ENCODE data around the gene MRPL18.
"Not testable (repeated sequence)": the region's sequence is repeated elsewhere in the genome, so short reads cannot be mapped to it uniquely, and the experiment has no call there.

MRPL18 gene

DNA sequence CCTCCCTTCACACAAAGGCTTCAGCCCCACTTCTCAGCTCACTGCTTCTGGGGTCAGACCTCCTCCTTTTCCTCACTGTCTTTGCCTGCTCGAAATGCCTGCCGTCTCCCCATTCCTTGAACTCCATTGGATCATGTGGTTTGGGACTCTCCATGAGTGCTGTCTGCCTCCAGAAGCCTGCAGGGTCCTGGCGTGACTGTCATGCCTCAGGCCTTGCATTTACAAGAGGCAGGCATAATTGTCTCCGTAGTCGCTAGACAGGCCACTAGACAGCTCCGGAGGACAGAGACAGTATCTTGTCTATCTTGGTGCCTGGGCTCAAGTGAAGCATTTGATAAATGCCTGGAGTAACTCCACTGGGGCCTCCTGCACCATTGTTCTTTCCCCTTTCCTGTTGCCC, 25.1 kb downstream of the MRPL18 start:
- no peak overlapping the region for H3K4me3 ChIP-seq (ENCODE audit: low read depth, low read length)

DNA sequence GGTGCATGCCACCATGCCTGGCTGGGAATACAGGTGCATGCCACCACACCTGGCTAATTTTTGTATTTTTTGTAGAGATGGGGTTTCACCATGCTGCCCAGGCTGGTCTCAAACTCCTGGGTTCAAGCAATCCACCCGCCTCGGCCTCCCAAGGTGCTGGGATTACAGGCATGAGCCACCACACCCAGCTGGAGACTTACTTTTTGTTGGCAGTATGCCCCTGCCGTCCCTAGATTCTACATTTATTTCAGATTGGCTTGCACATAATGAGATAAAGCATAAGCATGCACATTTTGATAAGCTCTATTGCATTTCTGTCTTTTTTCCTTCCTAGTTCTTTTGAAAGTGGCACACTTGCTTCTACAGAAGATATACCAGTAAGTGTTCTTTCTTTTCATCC, 26.5 kb downstream of the MRPL18 start:
- not testable (repeated sequence) for H3K4me3 ChIP-seq (ENCODE audit: low read depth, low read length)

DNA sequence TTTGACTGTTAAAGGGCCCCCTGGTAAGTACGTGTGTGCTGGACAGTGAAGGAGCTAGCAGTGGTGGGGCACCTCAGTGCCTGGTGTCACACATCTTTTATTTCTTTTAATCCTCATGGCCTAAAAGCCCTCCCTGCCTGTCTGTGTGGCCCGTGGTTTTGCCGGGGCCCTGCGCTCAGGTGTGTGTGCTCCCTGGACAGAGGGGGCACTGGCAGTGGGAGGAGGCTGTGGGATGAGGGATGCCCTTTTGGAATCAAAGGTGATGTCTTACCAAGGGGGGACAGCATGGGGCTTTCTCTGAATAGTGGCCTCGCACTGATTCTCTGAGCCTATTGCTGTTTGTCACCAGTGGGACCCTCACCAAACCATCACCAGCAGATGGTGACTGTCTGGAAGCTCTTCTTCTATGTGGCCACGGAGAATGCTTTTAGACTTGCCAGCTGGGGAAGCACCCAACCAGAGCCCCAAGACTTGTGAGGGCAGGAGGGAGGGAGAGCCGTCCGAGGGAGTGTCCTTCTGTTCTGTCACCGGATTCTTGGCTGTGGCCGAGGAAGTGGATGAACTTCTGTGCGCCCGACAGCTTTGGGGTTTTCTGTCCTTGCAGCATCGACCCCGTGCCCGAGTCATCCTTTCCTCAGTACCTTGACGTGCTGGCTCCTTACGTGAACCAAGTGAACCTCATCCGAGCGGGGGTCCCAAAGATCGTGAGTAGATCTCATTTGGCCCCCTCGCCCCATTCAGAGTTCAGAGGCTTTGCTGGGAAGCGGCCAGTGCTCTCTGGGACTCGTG, 27.9 kb downstream of the MRPL18 start:
- H3K4me3 ChIP-seq (ENCODE audit: low read depth, low read length), result no peak overlapping the region

DNA sequence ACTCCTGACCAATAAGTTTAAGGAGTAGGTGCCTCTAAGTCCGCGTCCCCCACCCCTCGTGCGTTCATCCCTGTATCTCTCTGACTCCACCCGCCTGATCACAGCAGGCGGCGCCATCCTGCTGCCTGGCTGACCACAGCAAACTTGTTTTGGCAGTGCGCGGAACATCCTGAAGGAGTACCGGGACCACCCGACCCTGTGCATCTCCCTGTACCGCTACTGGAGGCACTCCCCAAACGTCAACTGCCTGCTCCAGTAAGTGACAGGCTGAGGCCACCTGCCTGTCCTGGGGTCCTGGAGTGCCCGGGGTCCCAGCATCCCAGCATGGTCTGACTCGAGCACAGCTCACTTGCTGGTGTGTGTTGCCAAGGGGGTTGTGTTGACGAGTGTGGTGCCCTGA, 28.8 kb downstream of the MRPL18 start:
- no peak overlapping the region for H3K4me3 ChIP-seq (ENCODE audit: low read depth, low read length)

DNA sequence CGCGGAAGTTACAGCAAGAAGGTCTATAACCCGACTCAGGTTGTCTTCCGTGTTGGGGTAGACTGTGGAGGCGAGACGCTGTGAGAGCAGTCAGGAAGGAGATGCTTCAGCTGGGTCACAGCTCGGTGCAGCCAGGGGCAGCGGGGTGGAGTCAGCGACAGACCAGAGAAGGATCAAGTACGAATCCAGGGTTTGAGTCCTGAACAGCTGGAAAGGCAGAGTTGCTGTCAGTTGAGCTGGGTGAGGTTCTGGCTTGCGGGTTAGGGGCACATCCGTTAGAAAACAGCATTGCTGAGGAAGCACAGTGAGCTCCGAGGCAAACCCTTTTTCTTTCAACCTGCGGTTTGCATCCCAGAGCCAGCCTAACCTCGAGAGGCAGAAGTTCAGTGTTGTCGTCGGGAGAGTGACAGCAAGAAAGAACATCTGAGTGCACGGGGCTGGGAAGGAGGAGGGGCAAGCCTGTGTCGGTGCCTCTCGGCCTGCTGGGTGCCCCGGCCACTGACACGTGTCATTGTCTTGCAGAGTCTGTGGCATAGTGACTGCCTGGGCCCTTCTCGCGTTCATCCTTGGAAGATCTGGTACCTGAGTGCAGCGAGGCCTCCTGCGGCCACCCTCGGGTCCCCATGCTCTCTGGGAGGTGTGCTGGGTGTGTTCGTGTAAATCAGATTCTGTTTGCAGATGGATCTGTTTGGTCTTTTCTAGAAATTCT, 29.8 kb downstream of the MRPL18 start:
- H3K4me3 ChIP-seq (ENCODE audit: low read depth, low read length), result no peak overlapping the region

DNA sequence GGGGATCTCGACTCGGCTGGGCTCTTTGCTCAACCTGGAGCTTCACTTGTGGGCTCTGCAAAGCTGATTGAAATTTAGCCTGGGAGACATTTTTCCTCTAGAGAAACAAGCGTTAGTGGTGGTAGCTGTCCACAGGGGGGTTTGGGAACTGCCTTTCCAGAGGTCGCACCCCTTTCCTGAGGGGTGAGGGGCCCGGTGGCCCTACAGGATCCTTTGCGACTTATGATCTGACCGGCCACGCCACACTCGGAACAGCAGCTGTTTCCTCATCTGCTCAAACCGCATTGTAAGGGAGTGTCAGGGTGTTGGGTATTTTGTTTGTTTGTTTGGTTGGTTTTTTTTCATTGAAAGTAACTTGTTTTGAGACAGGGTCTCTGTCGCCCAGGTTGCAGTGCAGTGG, 30.9 kb downstream of the MRPL18 start:
- H3K4me3 ChIP-seq (ENCODE audit: low read depth, low read length), result no peak overlapping the region

DNA sequence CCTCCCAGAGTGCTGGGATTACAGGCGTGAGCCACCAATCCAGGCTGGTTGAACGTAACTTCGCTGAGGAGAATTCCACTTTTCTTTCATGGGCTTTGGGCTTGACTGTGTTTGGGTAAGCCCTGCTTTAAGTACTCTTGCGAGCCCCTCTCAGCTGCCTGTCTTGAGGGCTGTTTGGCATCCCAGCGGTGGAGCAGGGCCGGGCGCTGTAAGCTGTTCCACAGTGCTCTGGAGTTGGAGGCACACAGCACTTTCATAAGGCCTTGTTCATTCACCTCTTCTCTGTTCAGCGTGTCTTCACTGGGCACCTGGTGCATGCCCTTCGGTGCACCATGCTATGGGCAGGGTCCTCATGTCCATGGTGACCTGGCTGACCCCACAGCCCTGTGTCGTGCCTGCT, 31.5 kb downstream of the MRPL18 start:
- H3K4me3 ChIP-seq (ENCODE audit: low read depth, low read length), result no peak overlapping the region

DNA sequence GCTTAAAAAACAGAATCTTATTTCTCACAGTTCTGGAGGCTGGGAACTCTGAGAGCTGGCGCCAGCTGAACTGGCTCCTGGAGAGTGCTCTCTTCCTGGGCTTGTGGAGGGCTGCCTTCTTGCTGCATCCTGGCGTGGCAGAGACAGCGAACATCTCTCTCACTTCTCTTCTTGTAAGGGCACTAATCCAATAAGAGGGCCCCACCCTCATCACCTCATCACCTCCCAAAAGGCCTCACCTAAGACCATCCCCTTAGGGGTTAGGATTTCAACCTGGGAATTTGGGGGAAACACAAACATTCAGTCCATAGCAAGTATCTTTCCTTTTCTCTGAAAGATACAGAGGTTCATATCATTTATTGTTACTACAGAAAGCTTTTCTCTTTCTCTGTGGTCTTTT, 33.7 kb downstream of the MRPL18 start:
- no peak overlapping the region for H3K4me3 ChIP-seq (ENCODE audit: low read depth, low read length)

DNA sequence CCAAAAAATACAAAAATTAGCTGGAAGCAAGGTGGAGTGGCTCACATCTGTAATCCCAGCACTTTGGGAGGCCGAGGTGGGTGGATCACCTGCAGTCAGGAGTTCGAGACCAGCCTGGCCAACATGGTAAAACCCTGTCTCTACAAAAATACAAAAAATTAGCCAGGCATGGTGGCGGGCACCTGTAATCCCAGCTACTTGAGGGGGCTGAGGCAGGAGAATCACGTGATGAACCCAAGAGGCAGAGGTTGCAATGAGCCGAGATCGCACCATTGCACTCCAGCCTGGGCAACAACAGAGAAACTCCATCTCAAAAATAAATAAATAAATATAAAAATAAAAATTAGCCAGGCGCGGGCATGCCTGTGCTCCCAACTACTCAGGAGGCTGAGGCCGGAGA, 34.4 kb downstream of the MRPL18 start:
- H3K4me3 ChIP-seq (ENCODE audit: low read depth, low read length), result not testable (repeated sequence)

DNA sequence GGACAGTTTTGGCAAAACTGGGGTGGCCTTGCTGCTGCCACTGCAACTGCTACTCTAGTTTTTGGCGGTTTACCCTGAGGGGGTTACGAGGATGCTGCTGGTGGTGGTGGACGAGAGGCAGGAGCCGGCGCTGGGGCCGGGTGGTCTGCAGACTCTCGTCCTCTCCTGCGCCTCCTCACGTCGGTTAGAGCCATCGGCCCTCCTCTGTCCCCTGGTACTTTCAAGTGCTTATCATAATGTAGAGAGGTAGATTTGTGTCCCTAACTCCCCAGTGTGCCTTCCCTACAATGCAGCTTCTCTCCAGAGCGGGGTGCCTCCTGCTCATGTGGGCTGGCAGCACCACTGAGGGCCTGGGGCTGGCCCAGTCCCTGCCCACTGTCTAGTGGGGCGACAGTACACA, 35.7 kb downstream of the MRPL18 start:
- H3K4me3 ChIP-seq (ENCODE audit: low read depth, low read length), result no peak overlapping the region

DNA sequence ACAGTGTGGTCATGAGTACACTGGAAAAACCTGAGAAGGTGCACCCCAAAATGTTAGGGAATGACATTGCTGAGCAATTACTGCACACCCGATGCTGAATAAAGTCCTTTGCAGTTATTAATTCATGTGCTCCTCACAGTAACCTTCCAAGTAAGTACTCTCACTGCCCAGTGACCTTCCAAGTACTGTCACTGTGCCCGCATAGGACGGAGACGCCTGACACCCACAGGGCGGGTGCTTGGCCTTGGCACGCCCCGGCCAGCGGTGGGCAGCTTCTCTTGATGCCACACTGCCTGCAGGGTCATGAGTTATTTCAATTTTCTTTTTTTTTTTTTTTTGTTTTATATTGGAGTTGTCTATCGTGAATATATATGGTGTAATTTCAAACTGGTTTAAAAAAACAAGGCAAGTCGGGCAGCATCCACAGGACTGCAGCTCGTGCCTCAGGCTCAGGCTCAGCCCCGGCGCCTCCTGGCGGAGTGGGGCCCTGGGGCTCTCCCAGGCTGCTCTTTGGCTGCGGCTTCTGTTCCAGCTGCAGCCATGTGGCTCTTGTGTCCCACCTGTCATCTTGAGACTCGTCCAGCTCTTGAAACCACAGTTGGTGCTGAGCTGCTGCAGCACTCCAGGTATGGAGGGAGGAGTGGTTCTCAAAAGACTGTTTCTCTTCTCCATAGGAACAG, 36.8 kb downstream of the MRPL18 start:
- H3K4me3 ChIP-seq (ENCODE audit: low read depth, low read length), result no peak overlapping the region

DNA sequence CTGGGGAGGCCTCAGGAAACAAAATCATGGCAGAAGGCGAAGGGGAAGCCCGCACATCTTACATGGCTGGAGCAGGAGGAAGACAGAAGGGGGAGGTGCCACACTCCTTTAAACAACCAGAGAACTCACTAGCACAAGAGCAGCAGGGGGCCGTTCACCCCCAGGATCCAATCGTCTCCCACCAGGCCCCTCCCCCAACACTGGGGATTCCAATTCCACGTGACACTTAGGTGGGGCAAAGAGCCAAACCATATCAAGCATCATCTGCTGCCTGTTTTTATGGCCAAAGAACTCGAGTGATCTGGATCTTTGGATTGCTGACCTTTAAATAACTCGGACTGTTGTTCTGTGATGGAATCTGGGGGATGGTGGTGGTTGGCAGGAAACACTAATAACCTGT, 37.8 kb downstream of the MRPL18 start:
- no peak overlapping the region for H3K4me3 ChIP-seq (ENCODE audit: low read depth, low read length)

DNA sequence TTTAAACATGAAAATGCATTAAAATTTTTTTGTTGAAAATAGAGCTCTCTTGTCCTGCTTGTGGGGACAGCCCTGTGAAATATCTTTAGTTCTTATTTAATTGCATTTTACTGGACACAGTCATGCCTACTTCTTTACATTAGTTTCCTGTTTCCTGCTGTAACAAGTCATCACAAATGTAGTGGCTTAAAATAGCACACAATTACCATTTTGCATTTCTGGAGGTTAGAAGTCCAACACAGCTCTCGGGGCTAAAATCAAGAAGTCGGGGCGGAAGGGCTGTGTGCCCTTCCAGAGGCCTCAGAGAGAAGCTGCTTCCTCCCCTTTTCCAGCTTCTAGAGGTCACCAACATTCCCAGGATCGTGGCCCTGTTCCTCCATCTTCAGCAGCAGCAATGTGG, 39.3 kb downstream of the MRPL18 start:
- no peak overlapping the region for H3K4me3 ChIP-seq (ENCODE audit: low read depth, low read length)

DNA sequence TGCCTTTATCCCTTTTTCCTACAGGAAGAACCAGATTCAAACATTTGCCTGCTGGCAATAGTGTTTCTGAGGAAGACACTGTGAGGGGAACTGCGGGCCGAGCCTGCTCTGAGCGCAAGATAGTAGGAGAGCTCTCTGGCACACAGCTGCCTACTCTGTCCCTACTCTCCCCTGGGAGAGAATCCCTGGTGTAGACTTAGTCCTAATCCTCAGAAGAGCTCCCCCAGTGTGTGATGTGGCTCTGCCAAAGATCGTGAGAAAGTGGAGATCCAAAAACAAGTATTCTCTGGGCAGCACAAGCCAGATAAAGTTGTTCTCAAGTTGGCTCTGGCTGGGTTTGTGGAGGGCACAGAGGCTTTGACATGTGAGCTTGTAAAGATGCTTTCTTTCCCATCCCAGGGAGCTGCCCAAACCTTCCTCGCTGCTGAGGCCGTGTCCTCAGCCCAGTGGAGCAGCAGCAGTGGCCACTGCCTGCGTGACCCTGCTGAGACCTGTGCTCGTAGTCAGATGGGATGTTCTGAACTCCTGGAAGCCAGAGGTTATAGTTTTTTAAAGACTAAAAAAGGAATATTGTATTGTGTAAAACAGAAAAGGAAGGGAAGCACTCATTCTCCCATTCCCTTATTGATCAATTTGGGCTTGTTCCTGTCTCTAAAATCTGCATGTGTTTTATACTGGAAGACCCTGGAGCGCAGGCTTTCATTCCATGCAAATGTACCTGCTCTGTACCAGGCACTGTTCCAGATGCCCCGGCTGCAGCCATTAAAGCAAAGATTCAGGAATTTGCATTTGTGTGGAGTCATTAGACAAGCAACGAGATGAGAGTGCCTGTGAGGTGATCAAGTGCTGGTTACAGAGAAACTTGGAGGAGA, 40.5 kb downstream of the MRPL18 start:
- H3K4me3 ChIP-seq (ENCODE audit: low read depth, low read length), result no peak overlapping the region

DNA sequence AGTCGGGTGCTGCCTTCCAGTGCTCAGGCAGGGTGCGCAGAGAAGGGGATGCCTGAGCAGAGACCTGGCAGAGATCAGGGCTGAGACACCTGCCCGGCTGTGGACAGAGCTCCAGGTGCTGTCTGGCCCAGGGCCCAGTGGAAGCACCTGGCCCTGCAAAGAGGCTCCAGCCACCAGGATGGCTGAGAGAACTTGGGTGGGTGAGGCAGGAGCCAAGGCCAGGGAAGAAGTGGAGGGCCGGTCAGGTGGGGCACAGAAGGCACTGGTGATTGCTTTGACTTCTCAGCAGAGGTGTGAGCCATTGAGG, 41.1 kb downstream of the MRPL18 start:
- H3K4me3 ChIP-seq (ENCODE audit: low read depth, low read length), result no peak overlapping the region

DNA sequence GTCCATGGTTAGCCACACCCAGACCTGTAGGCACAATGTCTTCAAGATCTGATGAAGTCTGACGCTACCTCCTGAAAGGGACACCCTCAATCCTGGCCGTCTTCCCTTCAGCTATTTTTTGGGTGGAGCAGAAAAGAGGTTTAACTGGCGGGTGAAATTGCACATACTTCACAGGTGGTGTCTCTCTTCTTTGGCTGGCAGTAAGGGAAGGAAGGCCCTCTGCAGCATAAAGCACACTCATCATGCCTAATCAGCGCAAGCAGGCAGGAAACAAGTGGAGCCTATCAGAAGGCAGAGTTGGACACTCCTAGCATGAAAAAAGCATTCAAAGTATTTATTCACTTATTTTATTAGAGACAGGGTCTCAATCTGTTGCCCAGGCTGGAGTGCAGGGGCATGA, 42.7 kb downstream of the MRPL18 start:
- H3K4me3 ChIP-seq (ENCODE audit: low read depth, low read length), result no peak overlapping the region

DNA sequence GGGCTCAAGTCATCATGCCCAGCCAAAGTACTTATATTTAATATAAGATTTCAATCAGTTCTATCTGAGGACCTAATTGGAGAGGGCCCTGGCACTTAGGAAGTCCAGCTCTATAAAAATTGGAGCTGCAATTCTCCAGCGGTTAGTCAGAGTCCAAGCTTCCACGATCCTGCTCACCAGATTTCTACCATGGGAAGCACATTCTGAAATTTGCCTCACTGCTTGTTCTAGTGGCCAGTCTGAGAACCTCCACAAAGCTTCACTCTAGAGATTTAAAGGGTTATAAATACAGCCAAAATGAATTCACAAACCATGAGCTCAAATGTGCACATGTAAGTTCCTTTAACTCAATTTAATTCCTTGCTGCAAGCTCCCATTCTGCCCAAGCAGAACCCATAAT, 43.3 kb downstream of the MRPL18 start:
- H3K4me3 ChIP-seq (ENCODE audit: low read depth, low read length), result no peak overlapping the region

DNA sequence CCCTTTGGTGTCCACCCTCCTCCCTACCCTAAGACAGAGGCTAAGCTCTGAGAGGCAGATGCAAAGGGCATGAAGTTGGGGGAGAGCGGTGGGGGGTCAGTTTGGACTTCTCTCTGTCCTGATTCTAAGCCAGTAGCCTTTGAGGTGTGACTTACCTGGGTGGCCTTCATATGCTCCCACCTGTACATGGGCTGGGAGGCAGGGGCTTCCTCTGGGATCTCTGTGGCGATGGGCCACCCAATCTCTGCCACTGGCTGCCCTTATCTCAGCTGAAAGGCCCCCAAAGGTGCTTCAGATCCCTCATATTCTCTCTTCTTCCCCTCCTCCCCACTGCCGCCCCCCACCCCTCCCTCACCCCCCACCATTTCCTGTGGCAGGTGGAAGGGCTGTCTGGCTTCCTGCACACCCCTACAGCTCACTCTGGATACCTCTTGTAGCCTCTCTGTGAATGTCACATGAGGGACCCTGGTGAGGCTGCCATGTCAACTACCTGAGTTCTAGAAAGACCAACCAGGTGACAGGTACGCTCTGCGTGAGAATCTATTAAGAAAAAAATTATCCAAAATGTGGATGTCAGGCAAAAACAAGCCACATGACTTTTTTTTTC, 43.8 kb downstream of the MRPL18 start:
- no peak overlapping the region for H3K4me3 ChIP-seq (ENCODE audit: low read depth, low read length)

DNA sequence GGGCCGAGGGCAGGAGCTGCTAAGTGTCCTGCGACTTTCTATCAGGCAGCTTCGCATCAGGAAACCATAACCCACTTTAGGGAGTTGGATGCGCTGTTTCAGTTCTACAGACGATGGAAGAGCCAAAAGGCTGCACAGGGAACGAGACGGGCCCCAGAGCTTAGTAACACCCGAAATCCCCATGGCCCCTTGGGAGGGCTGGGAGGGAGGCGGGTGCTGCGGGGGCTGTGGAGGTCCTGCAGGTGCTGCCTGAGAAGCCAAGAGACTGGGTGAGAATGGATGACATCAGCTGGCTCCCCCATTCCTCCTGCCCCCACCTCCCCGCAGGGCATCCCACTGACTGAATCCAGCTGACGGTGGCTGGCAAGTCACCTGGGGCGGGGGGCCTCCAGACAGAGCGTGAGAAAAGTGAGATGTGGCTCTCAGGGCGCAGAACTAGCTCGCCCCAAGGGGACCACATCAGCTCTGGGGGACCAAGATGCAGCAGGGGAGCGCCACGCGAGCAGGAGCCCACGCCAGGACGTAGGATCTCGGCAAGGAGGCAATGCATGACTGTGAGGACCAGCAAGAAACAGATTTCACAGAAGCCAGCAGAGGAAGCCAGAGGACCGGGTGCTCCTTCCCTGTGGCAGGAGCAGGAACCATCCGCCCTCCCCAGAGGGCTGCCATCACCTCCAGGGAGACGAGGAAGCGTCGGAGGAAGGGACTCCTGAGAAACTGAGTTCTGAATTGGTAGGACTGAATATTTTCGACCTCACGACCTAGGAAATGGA, 46.6 kb downstream of the MRPL18 start:
- no peak overlapping the region for H3K4me3 ChIP-seq (ENCODE audit: low read depth, low read length)

DNA sequence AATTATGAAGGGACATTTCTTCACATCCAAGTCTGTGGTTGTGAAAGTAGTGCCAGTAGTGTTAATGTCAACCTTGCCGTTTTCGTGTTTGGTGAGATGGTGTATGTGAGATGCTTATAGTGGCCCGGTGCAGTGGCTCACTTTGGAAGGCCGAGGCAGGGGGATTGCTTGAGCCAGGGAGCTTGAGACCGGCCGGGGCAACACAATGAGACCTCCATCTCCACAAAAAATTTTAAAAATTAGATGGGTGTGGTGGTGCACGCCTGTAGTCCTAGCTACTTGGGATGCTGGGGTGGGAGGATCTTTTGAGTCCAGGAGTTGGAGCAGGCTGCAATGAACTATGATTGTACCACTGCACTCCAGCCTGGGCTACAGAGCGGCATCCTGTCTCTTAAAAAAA, 47.2 kb downstream of the MRPL18 start:
- no peak overlapping the region for H3K4me3 ChIP-seq (ENCODE audit: low read depth, low read length)

All from iPS-11a (cell line).